ENCODE results near the gene LYPD3.

Gene LYPD3

GRCh38 chr19:43483281-43483680, 17.9 kb upstream of the LYPD3 start:
- no peak overlapping the region for H4K8ac ChIP-seq (ENCODE audit: low read depth, low read length)
- no peak overlapping the region for H3K56ac ChIP-seq (ENCODE audit: low read length)
- H3K4ac ChIP-seq (ENCODE audit: low read depth, low read length), result no peak overlapping the region
- no peak overlapping the region for H3K4me3 ChIP-seq (ENCODE audit: low read length)
- no peak overlapping the region for H2BK120ac ChIP-seq (ENCODE audit: low read depth, low read length)
- no peak overlapping the region for H3K9ac ChIP-seq (ENCODE audit: low read length)
- no peaks in the 10 kb centered on the region for H3K36me3 ChIP-seq (ENCODE audit: control insufficient read depth, insufficient read depth, low read length)
- no peak overlapping the region for H4K5ac ChIP-seq (ENCODE audit: low read length)
- no peaks in the 10 kb centered on the region for H3K4me1 ChIP-seq (ENCODE audit: control insufficient read depth, low read depth, low read length)
- no peak overlapping the region for H3K18ac ChIP-seq (ENCODE audit: low read length)
- no CpG with 5 or more reads among the region's 6 CpGs for WGBS (ENCODE audit: extremely low coverage, insufficient coverage, low lambda C conversion rate)
- H3K23ac ChIP-seq (ENCODE audit: low read length), result no peak overlapping the region
- H2BK5ac ChIP-seq (ENCODE audit: low read length), result no peak overlapping the region
- H3K79me2 ChIP-seq (ENCODE audit: control insufficient read depth, insufficient read depth, low read length), result no peaks in the 10 kb centered on the region
- no peak overlapping the region for H3K4me2 ChIP-seq (ENCODE audit: low read length)
- H2BK15ac ChIP-seq (replicated peaks; ENCODE audit: low read depth), result no peak overlapping the region
- no peak for DNase-seq
- no peaks in the 10 kb centered on the region for H3K79me1 ChIP-seq (ENCODE audit: low read length)
- H2AK5ac ChIP-seq (ENCODE audit: low read length), result no peak overlapping the region
- no peak overlapping the region for H3K27ac ChIP-seq (ENCODE audit: low read depth, low read length)
- H3K27me3 ChIP-seq (ENCODE audit: insufficient read depth, low read length, poor library complexity), result no peaks in the 10 kb centered on the region

GRCh38 chr19:43482193-43482592, 16.8 kb upstream of the LYPD3 start:
- Histone ChIP-seq H2BK5ac (ENCODE audit: low read length) (no peak overlapping the region), H3K9ac (ENCODE audit: low read length) (no peak overlapping the region), H3K27me3 (ENCODE audit: insufficient read depth, low read length, poor library complexity) (no peaks in the 10 kb centered on the region), H4K5ac (ENCODE audit: low read length) (no peak overlapping the region), H4K8ac (ENCODE audit: low read depth, low read length) (no peak overlapping the region), H3K23ac (ENCODE audit: low read length) (no peak overlapping the region), H3K18ac (ENCODE audit: low read length) (no peak overlapping the region), H2BK15ac (replicated peaks; ENCODE audit: low read depth) (no peak overlapping the region), H3K36me3 (ENCODE audit: control insufficient read depth, insufficient read depth, low read length) (no peaks in the 10 kb centered on the region), H3K56ac (ENCODE audit: low read length) (no peak overlapping the region), H3K4ac (ENCODE audit: low read depth, low read length) (no peak overlapping the region), H3K4me1 (ENCODE audit: control insufficient read depth, low read depth, low read length) (no peaks in the 10 kb centered on the region), H3K27ac (ENCODE audit: low read depth, low read length) (peak overlapping the region; percentile 4), H3K4me3 (ENCODE audit: low read length) (no peak overlapping the region), H2BK120ac (ENCODE audit: low read depth, low read length) (no peak overlapping the region), H3K79me2 (ENCODE audit: control insufficient read depth, insufficient read depth, low read length) (no peaks in the 10 kb centered on the region), H3K79me1 (ENCODE audit: low read length) (no peaks in the 10 kb centered on the region), H3K4me2 (ENCODE audit: low read length) (no peak overlapping the region), H2AK5ac (ENCODE audit: low read length) (no peak overlapping the region)
- no CpG with 5 or more reads among the region's 4 CpGs for WGBS (ENCODE audit: extremely low coverage, insufficient coverage, low lambda C conversion rate)
- no peak for DNase-seq

DNA sequence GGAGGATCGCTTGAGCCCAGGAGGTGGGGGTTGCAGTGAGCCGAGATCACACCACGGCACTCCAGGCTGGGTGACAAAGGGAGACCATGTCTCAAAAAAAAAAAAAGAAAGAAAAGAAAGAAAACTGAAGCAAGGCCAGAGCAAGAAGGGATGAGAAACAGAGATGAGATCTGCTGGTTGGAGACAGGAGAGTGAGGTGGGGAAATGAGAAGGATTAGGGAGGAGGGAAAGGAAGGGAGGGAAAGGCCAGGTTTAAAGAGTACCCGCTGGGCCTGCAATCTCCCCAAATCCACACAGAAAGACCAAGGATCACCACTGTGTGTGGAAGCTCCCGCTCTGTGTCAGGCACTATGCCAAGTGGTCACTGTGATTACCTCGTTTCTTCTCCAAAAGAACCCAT, 16.3 kb upstream of the LYPD3 start:
- no peak overlapping the region for H2AK5ac ChIP-seq (ENCODE audit: low read length)
- H3K56ac ChIP-seq (ENCODE audit: low read length), result no peak overlapping the region
- no peak overlapping the region for H4K8ac ChIP-seq (ENCODE audit: low read depth, low read length)
- no peak overlapping the region for H2BK15ac ChIP-seq (replicated peaks; ENCODE audit: low read depth)
- H3K4me2 ChIP-seq (ENCODE audit: low read length), result no peak overlapping the region
- WGBS (ENCODE audit: extremely low coverage, insufficient coverage, low lambda C conversion rate), result no CpG with 5 or more reads among the region's 6 CpGs
- H4K5ac ChIP-seq (ENCODE audit: low read length), result no peak overlapping the region
- no peak overlapping the region for H3K4ac ChIP-seq (ENCODE audit: low read depth, low read length)
- H2BK120ac ChIP-seq (ENCODE audit: low read depth, low read length), result no peak overlapping the region
- no peak overlapping the region for H3K27ac ChIP-seq (ENCODE audit: low read depth, low read length)
- no peak overlapping the region for H3K4me3 ChIP-seq (ENCODE audit: low read length)
- no peak overlapping the region for H2BK5ac ChIP-seq (ENCODE audit: low read length)
- H3K79me2 ChIP-seq (ENCODE audit: control insufficient read depth, insufficient read depth, low read length), result no peaks in the 10 kb centered on the region
- H3K27me3 ChIP-seq (ENCODE audit: insufficient read depth, low read length, poor library complexity), result no peaks in the 10 kb centered on the region
- no peak overlapping the region for H3K9ac ChIP-seq (ENCODE audit: low read length)
- DNase-seq, result no peak
- no peak overlapping the region for H3K23ac ChIP-seq (ENCODE audit: low read length)
- no peaks in the 10 kb centered on the region for H3K4me1 ChIP-seq (ENCODE audit: control insufficient read depth, low read depth, low read length)
- no peaks in the 10 kb centered on the region for H3K79me1 ChIP-seq (ENCODE audit: low read length)
- no peak overlapping the region for H3K18ac ChIP-seq (ENCODE audit: low read length)
- H3K36me3 ChIP-seq (ENCODE audit: control insufficient read depth, insufficient read depth, low read length), result no peaks in the 10 kb centered on the region

- WGBS (ENCODE audit: extremely low coverage, insufficient coverage, low lambda C conversion rate), result no CpG with 5 or more reads among the region's 3 CpGs
- Histone ChIP-seq H4K8ac (ENCODE audit: low read depth, low read length) (no peak overlapping the region), H4K5ac (ENCODE audit: low read length) (no peak overlapping the region), H3K56ac (ENCODE audit: low read length) (no peak overlapping the region), H3K36me3 (ENCODE audit: control insufficient read depth, insufficient read depth, low read length) (no peaks in the 10 kb centered on the region), H3K9ac (ENCODE audit: low read length) (no peak overlapping the region), H3K4me2 (ENCODE audit: low read length) (no peak overlapping the region), H3K79me2 (ENCODE audit: control insufficient read depth, insufficient read depth, low read length) (no peaks in the 10 kb centered on the region), H2AK5ac (ENCODE audit: low read length) (no peak overlapping the region), H2BK15ac (replicated peaks; ENCODE audit: low read depth) (no peak overlapping the region), H3K4me3 (ENCODE audit: low read length) (no peak overlapping the region), H3K18ac (ENCODE audit: low read length) (no peak overlapping the region), H3K79me1 (ENCODE audit: low read length) (no peaks in the 10 kb centered on the region), H2BK120ac (ENCODE audit: low read depth, low read length) (no peak overlapping the region), H2BK5ac (ENCODE audit: low read length) (no peak overlapping the region), H3K23ac (ENCODE audit: low read length) (no peak overlapping the region), H3K4ac (ENCODE audit: low read depth, low read length) (no peak overlapping the region), H3K27ac (ENCODE audit: low read depth, low read length) (no peak overlapping the region), H3K4me1 (ENCODE audit: control insufficient read depth, low read depth, low read length) (no peaks in the 10 kb centered on the region), H3K27me3 (ENCODE audit: insufficient read depth, low read length, poor library complexity) (no peaks in the 10 kb centered on the region)
- DNase-seq, result no peak
Measured at GRCh38 chr19:43480574-43480973, 15.2 kb upstream of the LYPD3 start.

GRCh38 chr19:43479961-43480561, 14.7 kb upstream of the LYPD3 start:
- no peak overlapping the region for H2BK15ac ChIP-seq (replicated peaks; ENCODE audit: low read depth)
- H3K4me3 ChIP-seq (ENCODE audit: low read length), result no peak overlapping the region
- H3K56ac ChIP-seq (ENCODE audit: low read length), result no peak overlapping the region
- H3K4me2 ChIP-seq (ENCODE audit: low read length), result no peak overlapping the region
- H2BK5ac ChIP-seq (ENCODE audit: low read length), result no peak overlapping the region
- H3K79me1 ChIP-seq (ENCODE audit: low read length), result no peaks in the 10 kb centered on the region
- H3K18ac ChIP-seq (ENCODE audit: low read length), result no peak overlapping the region
- H3K4ac ChIP-seq (ENCODE audit: low read depth, low read length), result no peak overlapping the region
- H2BK120ac ChIP-seq (ENCODE audit: low read depth, low read length), result no peak overlapping the region
- no peaks in the 10 kb centered on the region for H3K27me3 ChIP-seq (ENCODE audit: insufficient read depth, low read length, poor library complexity)
- H2AK5ac ChIP-seq (ENCODE audit: low read length), result no peak overlapping the region
- H3K79me2 ChIP-seq (ENCODE audit: control insufficient read depth, insufficient read depth, low read length), result no peaks in the 10 kb centered on the region
- DNase-seq, result no peak
- no peak overlapping the region for H3K27ac ChIP-seq (ENCODE audit: low read depth, low read length)
- no peak overlapping the region for H4K5ac ChIP-seq (ENCODE audit: low read length)
- WGBS (ENCODE audit: extremely low coverage, insufficient coverage, low lambda C conversion rate), result no CpG with 5 or more reads among the region's 4 CpGs
- H3K23ac ChIP-seq (ENCODE audit: low read length), result no peak overlapping the region
- H3K9ac ChIP-seq (ENCODE audit: low read length), result no peak overlapping the region
- no peaks in the 10 kb centered on the region for H3K4me1 ChIP-seq (ENCODE audit: control insufficient read depth, low read depth, low read length)
- H3K36me3 ChIP-seq (ENCODE audit: control insufficient read depth, insufficient read depth, low read length), result no peaks in the 10 kb centered on the region
- no peak overlapping the region for H4K8ac ChIP-seq (ENCODE audit: low read depth, low read length)

GRCh38 chr19:43479226-43479625, 13.8 kb upstream of the LYPD3 start:
- DNase-seq, result no peak
- Histone ChIP-seq H2BK5ac (ENCODE audit: low read length) (no peak overlapping the region), H3K4ac (ENCODE audit: low read depth, low read length) (no peak overlapping the region), H3K56ac (ENCODE audit: low read length) (no peak overlapping the region), H2BK120ac (ENCODE audit: low read depth, low read length) (no peak overlapping the region), H3K4me3 (ENCODE audit: low read length) (no peak overlapping the region), H4K5ac (ENCODE audit: low read length) (no peak overlapping the region), H2BK15ac (replicated peaks; ENCODE audit: low read depth) (no peak overlapping the region), H3K79me1 (ENCODE audit: low read length) (no peaks in the 10 kb centered on the region), H2AK5ac (ENCODE audit: low read length) (no peak overlapping the region), H3K9ac (ENCODE audit: low read length) (no peak overlapping the region), H3K27ac (ENCODE audit: low read depth, low read length) (no peak overlapping the region), H3K36me3 (ENCODE audit: control insufficient read depth, insufficient read depth, low read length) (no peaks in the 10 kb centered on the region), H3K4me1 (ENCODE audit: control insufficient read depth, low read depth, low read length) (no peaks in the 10 kb centered on the region), H3K18ac (ENCODE audit: low read length) (no peak overlapping the region), H3K27me3 (ENCODE audit: insufficient read depth, low read length, poor library complexity) (no peaks in the 10 kb centered on the region), H3K23ac (ENCODE audit: low read length) (no peak overlapping the region), H4K8ac (ENCODE audit: low read depth, low read length) (no peak overlapping the region), H3K4me2 (ENCODE audit: low read length) (no peak overlapping the region), H3K79me2 (ENCODE audit: control insufficient read depth, insufficient read depth, low read length) (no peaks in the 10 kb centered on the region)
- no CpG with 5 or more reads among the region's 15 CpGs for WGBS (ENCODE audit: extremely low coverage, insufficient coverage, low lambda C conversion rate)

Data from mesendoderm (in vitro differentiated cells).